ENCODE results near the gene NCK1. TPM values are rescaled to one million over a fixed set of nuclear protein-coding genes. Genes with fewer than 3 reads are reported as not detected.

Gene NCK1
- total RNA-seq, 1 donor from 2014 or later, result 55.5 TPM

DNA sequence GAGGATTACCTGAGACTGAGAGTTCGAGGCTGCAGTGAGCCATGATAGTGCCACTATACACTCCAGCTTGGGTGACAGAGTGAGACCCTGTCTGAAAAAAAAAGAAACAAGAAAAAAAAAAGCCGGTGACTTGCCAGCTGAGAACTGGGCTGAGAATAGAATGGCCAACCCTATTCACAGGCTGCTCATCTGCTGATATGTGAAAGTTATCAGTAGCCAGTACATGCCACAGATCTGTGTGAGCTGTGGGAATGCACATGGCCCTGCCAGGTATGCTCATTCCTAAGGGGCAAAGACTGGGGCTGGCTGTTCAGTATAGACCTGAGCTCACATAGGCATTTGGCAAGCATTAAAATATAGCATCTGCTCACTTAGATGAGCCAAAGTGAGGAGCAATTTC lies 126.6 kb downstream of the NCK1 start:
- no peak for DNase-seq

- no peak for DNase-seq
These were observed 127.9 kb downstream of the NCK1 start for GRCh38 chr3:136989781-136990524.

DNA sequence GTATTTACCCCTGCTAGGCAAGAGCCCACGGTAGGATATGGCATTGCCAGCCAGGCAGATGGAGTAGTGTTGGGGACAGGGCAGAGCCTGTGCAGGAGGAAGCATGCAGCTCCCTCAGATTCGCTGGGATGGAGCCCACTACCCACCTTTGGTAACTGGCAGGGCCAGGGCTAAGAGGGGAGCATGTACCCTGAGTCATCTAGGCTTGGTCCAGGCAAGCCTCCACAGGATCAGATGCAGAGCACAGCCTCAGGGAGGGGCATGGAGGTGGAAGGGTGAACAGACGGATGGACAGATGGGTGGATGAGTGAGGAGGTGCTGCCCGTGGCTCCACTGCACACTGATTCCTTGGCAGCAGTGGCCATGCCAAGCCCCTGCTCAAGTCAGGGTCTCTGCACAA lies 128.8 kb downstream of the NCK1 start:
- no peak for DNase-seq

GRCh38 chr3:136992115-136992514 lies 130.1 kb downstream of the NCK1 start:
- DNase-seq, result no peak

DNA sequence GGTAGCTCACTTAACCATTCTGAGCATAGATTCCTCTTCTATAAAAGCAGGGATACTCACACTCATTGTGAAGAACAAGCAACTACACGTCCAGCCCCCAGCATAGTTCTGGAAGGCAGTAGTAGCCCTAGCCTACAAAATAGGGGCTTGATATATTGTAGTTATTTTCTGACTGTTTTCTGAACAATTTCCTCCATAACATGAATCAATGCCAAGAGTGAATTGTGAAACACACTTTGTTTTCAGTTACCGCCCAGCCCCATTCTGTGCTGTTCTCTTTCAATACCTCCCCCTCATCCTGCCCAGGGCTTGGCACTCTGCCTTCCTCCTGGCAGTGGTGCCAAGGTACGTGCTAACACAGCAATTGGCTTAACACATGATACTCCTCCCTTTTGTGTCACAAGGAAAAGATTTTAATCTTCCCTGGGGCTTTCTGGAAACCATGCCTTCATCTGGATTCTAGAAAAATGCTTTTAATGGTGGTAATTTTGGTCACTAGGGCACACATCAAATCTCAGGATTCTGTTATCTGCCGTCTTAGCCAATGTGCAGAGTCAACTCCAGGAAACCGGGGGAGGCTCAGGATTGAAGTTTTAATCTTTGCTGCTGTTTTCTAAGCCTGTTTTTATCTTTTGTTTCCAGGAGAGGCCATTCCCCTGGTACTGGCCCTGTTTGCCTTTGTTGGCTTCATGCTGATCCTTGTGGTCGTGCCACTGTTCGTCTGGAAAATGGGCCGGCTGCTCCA lies 132.9 kb downstream of the NCK1 start:
- peak; percentile 56 for DNase-seq

DNA sequence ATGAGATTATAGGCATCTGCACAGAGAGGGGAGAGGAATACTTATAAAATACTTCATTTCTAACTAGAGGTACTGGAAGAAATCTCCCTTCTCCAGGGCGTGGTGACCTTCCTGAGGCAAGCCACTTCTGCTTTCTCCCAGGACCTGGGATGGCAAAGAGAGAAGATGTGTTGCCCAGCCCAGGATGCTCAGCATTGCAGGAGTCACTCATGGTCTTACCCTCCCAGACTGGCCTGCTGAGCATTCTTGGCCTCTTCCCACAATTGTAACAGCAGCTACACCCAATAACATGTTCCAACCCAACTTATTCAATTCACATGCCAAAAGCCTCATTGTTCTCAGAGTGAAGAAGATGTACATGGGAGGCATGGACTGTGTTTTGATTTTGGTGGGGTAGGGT lies 133.6 kb downstream of the NCK1 start:
- no peak for DNase-seq

Other genes starting within 250 kb of the NCK1 start
- gene STAG1, start 109.8 kb upstream of the NCK1 start, total RNA-seq, result 80.2 TPM
- 7.1 TPM for gene SLC35G2, start 43.1 kb upstream of the NCK1 start, total RNA-seq
- gene IL20RB, start 95.8 kb downstream of the NCK1 start, total RNA-seq, result 15.8 TPM

All from skin of body (tissue), 2 donors.